ENCODE results near the gene MARCHF4.

DNA sequence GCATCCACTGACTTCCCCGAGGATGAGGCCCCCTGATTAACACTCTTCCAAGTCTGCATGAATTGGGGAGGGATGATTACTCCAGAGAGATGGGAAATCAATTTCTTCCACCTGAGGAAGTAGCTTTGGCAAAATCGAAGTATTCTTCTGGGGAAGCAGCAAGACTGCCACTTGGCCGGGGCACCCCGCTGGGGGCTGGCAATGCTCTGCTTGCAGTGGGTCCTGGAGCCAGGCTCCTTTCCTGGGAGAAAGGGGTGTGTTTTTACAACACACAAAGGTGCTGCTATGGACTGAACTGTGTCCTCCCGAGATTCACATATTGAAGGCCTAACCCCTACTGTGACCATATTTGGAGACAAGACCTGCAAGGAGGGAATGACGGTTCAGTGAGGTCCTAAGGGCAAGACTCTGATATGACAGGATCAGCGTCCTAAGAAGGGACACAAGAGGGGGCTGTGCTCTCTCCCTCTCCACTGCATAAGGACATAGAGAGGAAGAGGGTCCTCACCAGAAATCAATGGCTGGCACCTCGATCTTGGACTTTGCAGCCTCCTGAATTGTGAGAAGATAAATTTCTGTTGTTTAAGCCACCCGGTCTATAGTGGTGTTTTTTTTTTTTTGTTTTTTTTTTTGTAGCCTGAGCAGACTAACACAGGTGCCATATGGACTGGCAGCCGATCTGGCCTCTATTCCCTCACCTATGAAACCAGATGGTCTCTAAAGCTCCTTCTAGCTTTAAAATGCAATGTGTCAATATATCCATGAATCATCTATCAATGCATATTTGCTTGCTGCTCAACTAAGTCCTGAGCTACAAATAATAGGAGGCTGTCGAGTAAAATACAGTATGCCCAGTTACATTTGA lies 36.4 kb upstream of the MARCHF4 start:
- TF ChIP-seq CTCF (conservative IDR thresholded peaks at IDR 0.05; ENCODE audit: low read depth in 2 of 2) (peak; percentile 37 to 68), REST (IDR thresholded peaks at IDR 0.05; ENCODE audit: unreplicated experiment) (no peak), ETS1 (IDR thresholded peaks at IDR 0.05) (no peak)
